Adrenal gland (tissue), 5 donors: ENCODE measurements around the gene GDF9.

Source experiments
- CTCF ChIP-seq, 6 experiments: fragments of 450-650 bp in 4 of 6; fragments of 200-600 bp in 2 of 6; sonication (generic) in 1 of 6; IDR thresholded peaks; 1 replicate in 5 of 6; 2 replicates in 1 of 6; pipeline versions ENCODE4 v1.5.1 to v1.8.0; 2016 to 2021; ENCODE audit warnings: antibody characterized with exemption in 6 of 6, mild to moderate bottlenecking in 2 of 6, moderate library complexity in 1 of 6
- POLR2A ChIP-seq, 2 donors: fragments of 450-650 bp; IDR thresholded peaks; one replicate each; pipeline ENCODE4 v1.6.1; 2017; ENCODE audit warnings: antibody characterized with exemption in 2 of 2, mild to moderate bottlenecking in 2 of 2, moderate library complexity in 1 of 2
- donor health status: DM: no; HTN: no; CAD: no.

- TF ChIP-seq CTCF (IDR thresholded peaks at IDR 0.05) (no peak), POLR2A (IDR thresholded peaks at IDR 0.05) (no peak)
These were observed 23.2 kb upstream of the GDF9 start for GRCh38 chr5:132889501-132889900.
